HTR-8/SVneo (cell line): ENCODE measurements around the gene NXN.
A peak's percentile ranks its signal among the peaks of the same experiment; 100 is the strongest.
"Not testable (repeated sequence)": the region's sequence is repeated elsewhere in the genome, so short reads cannot be mapped to it uniquely, and the experiment has no call there.

ENCODE experiments used
- DNase-seq: peaks from one replicate; pipeline ENCODE4 v3.0.0; 2011; ENCODE audit warnings: low spot score, mixed read lengths; ENCODE audit not compliant: insufficient read length
- FAIRE-seq: peaks from 2 replicates; lab custom pipeline; 2011; peaks lifted over from hg19 to GRCh38; lab: Jason Lieb, UNC

Gene NXN

GRCh38 chr17:755319-755961 is 224.1 kb downstream of the NXN start:
- FAIRE-seq = peak; percentile 23

GRCh38 chr17:753418-753817 is 226.2 kb downstream of the NXN start:
- no peak for FAIRE-seq
- DNase-seq = no peak

More at GRCh38 chr17:755319-755961, 224.1 kb downstream of the NXN start:
- not testable (repeated sequence) for DNase-seq

- FAIRE-seq (no peak), DNase-seq (no peak)
Measured at GRCh38 chr17:752620-753219, 226.9 kb downstream of the NXN start.

GRCh38 chr17:752002-752619 is 227.5 kb downstream of the NXN start, which contains the start of gene GEMIN4:
TSS of gene GEMIN4 (minus strand) at chr17:752264. CDS start at chr17:752142, 122 bp downstream.
- peak; percentile 88 for FAIRE-seq

GRCh38 chr17:751269-752001 is 228.1 kb downstream of the NXN start:
- peak; percentile 55 for DNase-seq
- FAIRE-seq = peak; percentile 9

More at GRCh38 chr17:752002-752619, 227.5 kb downstream of the NXN start, which contains the start of gene GEMIN4:
- DNase-seq = peak; percentile 97

- FAIRE-seq = no peak
- no peak for DNase-seq
Measured at GRCh38 chr17:750431-751037, 229.0 kb downstream of the NXN start.

GRCh38 chr17:749359-749758 is 230.2 kb downstream of the NXN start:
- DNase-seq = not testable (repeated sequence)
- FAIRE-seq = peak; percentile 95
